Adrenal gland (tissue), 12 donors: Measurements from ENCODE around the gene GABRE. TPM values are rescaled to one million over a fixed set of nuclear protein-coding genes. Genes with fewer than 3 reads are reported as not detected.

Experiments used
- DNase-seq, 7 donors: peaks; one replicate each; pipeline ENCODE4 v3.0.0-alpha.2; 2019 to 2020
- H3K27ac ChIP-seq, 5 donors: fragments of 200-600 bp; sonication (generic) in 4 of 5; 1 replicate in 3 of 5; 2 replicates in 2 of 5; pipeline versions ENCODE4 v1.5.1 to v1.8.0; 2016 to 2020; ENCODE audit warnings: mild to moderate bottlenecking in 1 of 5
- H3K27me3 ChIP-seq: fragments of 200-600 bp; 2 replicates; pipeline ENCODE4 v1.8.0; 2021
- H3K36me3 ChIP-seq, 2 donors: fragments of 200-600 bp; replicated peaks in 1 of 2; 1 replicate in 1 of 2; 2 replicates in 1 of 2; pipeline versions ENCODE4 v1.5.1 to v1.8.0; 2018 to 2022
- H3K4me1 ChIP-seq, 2 donors: fragments of 200-600 bp; replicated peaks in 1 of 2; 1 replicate in 1 of 2; 2 replicates in 1 of 2; pipeline versions ENCODE4 v1.5.1 to v1.8.0; 2018 to 2021
- H3K4me3 ChIP-seq, 4 donors: fragments of 200-600 bp; sonication (generic) in 3 of 4; one replicate each; pipeline ENCODE4 v1.5.1; 2016 to 2018
- H3K9me3 ChIP-seq, 3 donors: fragments of 200-600 bp; sonication (generic) in 1 of 3; replicated peaks in 1 of 3; 1 replicate in 2 of 3; 2 replicates in 1 of 3; pipeline versions ENCODE4 v1.5.1 to v1.8.0; 2016 to 2021
- POLR2A ChIP-seq, 2 donors: fragments of 450-650 bp; IDR thresholded peaks; one replicate each; pipeline ENCODE4 v1.6.1; 2017; ENCODE audit warnings: antibody characterized with exemption in 2 of 2, mild to moderate bottlenecking in 2 of 2, moderate library complexity in 1 of 2
- WGBS, 4 donors: extraction: QIAGEN DNeasy Blood & Tissue Kit in 2 of 4; methylation state at CpG; one replicate each; pipeline versions ENCODE4 v1.1.5 to v1.1.7; 2013 to 2017; 5-methylcytosine and 5-hydroxymethylcytosine counted together
- intact Hi-C, 2 donors: fragments of 100-400 bp; cut with DNase I; formaldehyde crosslinking; loops; one replicate each; pipeline versions ENCODE4 v1.14.1 to v1.15.0; 2022 to 2023
- polyA plus RNA-seq, 3 donors: library from polyadenylated mRNA; stranded (reverse); fragments of 200-250 nt in 2 of 3; fragments of 350-450 nt in 1 of 3; fragmentation: Illumina TruSeq in 1 of 3; extraction: RNeasy Lipid Tissue Mini Kit (QIAGEN cat#74804) in 1 of 3; gene quantifications; one replicate each; pipeline ENCODE4 v1.2.3, GENCODE V29; 2013 to 2014
- total RNA-seq, 9 donors: library from RNA; depleted of rRNA in 4 of 9; stranded (reverse); fragments of >200 nt in 4 of 9; fragments of 120-200 nt in 1 of 9; fragmentation: NEBNext Ultra II Directional in 1 of 9; extraction: Animal tissue kit (Norgen Biotek cat#: 25700) in 1 of 9; gene quantifications; one replicate each; pipeline versions ENCODE4 v1.1.0 to v1.2.4, GENCODE V29; 2013 to 2023
- TF ChIP-seq, protein P1 (sequence below), 6 experiments: fragments of 450-650 bp in 4 of 6; fragments of 200-600 bp in 2 of 6; sonication (generic) in 1 of 6; IDR thresholded peaks; 1 replicate in 5 of 6; 2 replicates in 1 of 6; pipeline versions ENCODE4 v1.5.1 to v1.8.0; 2016 to 2021; ENCODE audit warnings: antibody characterized with exemption in 6 of 6, mild to moderate bottlenecking in 2 of 6, moderate library complexity in 1 of 6
- donor health status: healthy with polysubstance abuse.
- donor health status: Bipolar disorder and iron deficiency.
- donor health status: DM: yes; HTN: yes; CAD: no.
- donor health status: DM: no; HTN: no; CAD: no.
- donor health status: DM: no; HTN: no; CAD: no.
- donor health status: DM: yes; HTN: yes; CAD: no.

The GABRE gene
- total and polyA plus RNA-seq, 12 donors, result 0.92 to 45.1 (median 4.7) TPM

DNA sequence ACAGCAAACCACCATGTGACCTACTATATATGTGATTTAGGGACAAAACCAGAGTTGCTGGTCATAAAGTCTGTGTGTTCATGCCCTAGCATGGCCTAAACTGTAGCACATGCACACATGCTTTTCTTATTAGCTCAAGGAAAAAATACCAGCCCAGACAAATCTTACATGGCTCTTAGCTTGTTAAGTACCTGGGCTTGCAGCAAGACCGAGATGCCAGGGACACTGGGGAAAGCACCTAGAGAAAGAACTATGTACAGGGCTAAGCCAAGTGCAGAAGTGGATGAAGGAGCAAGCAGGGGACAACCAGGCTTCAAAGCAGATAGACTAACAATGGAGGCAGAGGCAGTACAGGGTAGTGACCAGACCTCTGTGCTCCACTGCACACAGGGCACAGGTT lies 3.4 kb upstream of the GABRE start:
- H3K27me3 ChIP-seq, result peaks cover 5% of the 10 kb centered on the region
- TF ChIP-seq, protein P1, sequence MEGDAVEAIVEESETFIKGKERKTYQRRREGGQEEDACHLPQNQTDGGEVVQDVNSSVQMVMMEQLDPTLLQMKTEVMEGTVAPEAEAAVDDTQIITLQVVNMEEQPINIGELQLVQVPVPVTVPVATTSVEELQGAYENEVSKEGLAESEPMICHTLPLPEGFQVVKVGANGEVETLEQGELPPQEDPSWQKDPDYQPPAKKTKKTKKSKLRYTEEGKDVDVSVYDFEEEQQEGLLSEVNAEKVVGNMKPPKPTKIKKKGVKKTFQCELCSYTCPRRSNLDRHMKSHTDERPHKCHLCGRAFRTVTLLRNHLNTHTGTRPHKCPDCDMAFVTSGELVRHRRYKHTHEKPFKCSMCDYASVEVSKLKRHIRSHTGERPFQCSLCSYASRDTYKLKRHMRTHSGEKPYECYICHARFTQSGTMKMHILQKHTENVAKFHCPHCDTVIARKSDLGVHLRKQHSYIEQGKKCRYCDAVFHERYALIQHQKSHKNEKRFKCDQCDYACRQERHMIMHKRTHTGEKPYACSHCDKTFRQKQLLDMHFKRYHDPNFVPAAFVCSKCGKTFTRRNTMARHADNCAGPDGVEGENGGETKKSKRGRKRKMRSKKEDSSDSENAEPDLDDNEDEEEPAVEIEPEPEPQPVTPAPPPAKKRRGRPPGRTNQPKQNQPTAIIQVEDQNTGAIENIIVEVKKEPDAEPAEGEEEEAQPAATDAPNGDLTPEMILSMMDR (IDR thresholded peaks at IDR 0.05), result no peak
- TF ChIP-seq POLR2A (IDR thresholded peaks at IDR 0.05), result no peak
- no peak overlapping the region for H3K27ac ChIP-seq
- H3K4me3 ChIP-seq, result no peak overlapping the region
- H3K36me3 ChIP-seq, result no peaks in the 10 kb centered on the region
- intact Hi-C loops, result no loop called here
- H3K4me1 ChIP-seq, result no peaks in the 10 kb centered on the region
- H3K9me3 ChIP-seq, result no peaks in the 10 kb centered on the region
- no peak for DNase-seq
- WGBS, 4 donors, result 78 to 100% (median 86%) methylated on average over 1 of the region's 1 CpG

DNA sequence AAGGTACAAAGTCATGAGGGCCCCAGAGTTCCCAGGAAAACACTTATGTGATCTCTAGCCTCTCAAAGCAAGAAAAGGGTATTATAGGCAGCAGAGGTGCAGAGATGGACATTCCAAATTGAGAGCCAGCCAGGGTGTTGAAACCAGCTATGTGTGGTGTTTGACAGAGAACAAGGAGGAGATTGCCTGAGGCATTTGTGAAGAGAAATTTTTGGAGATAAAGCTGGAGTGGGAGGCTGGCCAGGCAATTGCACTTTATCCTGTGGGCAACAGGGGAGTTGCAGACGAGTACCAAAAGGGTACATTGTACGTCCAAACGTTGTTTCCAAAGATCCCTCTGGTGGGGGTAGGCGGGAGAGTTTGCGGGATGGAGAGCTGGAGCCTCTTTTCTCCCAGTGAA lies 2.5 kb upstream of the GABRE start:
- TF ChIP-seq, protein P1 (IDR thresholded peaks at IDR 0.05), result no peak
- no peak for TF ChIP-seq POLR2A (IDR thresholded peaks at IDR 0.05)
- Histone ChIP-seq H3K27ac (no peak overlapping the region), H3K9me3 (no peaks in the 10 kb centered on the region), H3K4me3 (no peak overlapping the region), H3K4me1 (no peaks in the 10 kb centered on the region), H3K27me3 (peaks cover 5% of the 10 kb centered on the region), H3K36me3 (no peaks in the 10 kb centered on the region)
- no peak for DNase-seq
- WGBS, 4 donors, result 48 to 73% (median 54%) methylated on average over 5 of the region's 5 CpGs
- intact Hi-C loops, result no loop called here

DNA sequence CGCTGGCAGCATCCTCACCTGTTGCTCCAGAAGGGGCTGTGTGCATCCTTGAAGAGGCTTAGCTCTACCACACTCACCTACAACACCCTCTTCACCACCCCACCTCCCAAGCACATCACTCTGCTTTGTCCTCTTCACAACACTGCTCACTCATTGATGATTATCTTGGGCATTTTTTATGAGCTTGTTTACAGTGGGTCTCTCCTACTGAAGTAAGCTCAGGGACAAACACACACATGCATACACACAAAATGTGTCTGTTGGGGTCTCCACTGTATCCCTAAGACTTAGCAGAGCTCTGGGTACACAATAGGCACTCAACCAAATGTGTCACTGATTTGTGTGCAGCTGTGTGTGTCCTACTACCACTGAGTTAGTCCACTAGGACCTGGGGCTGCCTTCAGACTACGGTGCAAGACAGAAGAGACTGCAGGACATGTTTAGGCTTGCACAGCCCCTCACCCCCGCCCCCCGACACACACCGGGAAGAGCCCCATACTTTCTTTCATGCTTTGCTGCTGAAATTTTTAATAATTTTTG lies 1.3 kb upstream of the GABRE start:
- Histone ChIP-seq H3K4me1 (no peaks in the 10 kb centered on the region), H3K27me3 (peaks cover 5% of the 10 kb centered on the region), H3K27ac (no peak overlapping the region), H3K9me3 (no peaks in the 10 kb centered on the region), H3K36me3 (no peaks in the 10 kb centered on the region), H3K4me3 (no peak overlapping the region)
- WGBS, 4 donors, result 66 to 84% (median 74%) methylated on average over 5 of the region's 5 CpGs
- DNase-seq, result no peak
- intact Hi-C loops, result no loop called here
- TF ChIP-seq POLR2A (IDR thresholded peaks at IDR 0.05), result no peak
- TF ChIP-seq, protein P1 (IDR thresholded peaks at IDR 0.05), result no peak

DNA sequence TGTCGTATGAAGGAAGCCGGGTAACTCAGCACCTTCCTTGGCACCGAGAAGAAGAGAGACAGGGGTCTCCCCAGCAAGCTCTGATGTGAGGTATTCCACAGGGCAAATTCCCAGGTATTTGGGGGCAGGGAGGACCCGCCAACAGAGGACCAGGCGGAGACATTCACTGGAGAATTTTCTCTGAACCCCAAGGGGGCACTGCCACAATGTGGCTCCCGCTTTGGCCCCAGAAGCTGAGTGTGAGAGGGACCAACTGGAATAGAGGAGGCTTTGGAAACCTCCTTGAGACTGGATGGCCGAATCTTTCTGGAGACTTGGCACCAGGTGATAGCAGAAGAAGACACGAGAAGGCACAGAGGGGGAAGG lies 735 bp upstream of the GABRE start:
- no peaks in the 10 kb centered on the region for H3K4me1 ChIP-seq
- H3K36me3 ChIP-seq, result no peaks in the 10 kb centered on the region
- TF ChIP-seq, protein P1 (IDR thresholded peaks at IDR 0.05), result no peak
- no peak for TF ChIP-seq POLR2A (IDR thresholded peaks at IDR 0.05)
- H3K27ac ChIP-seq, result no peak overlapping the region
- no peak for DNase-seq
- H3K27me3 ChIP-seq, result peaks cover 5% of the 10 kb centered on the region
- no peaks in the 10 kb centered on the region for H3K9me3 ChIP-seq
- H3K4me3 ChIP-seq, result no peak overlapping the region
- intact Hi-C loops, result no loop called here
- 59 to 80% (median 69%) methylated on average over 4 to 8 of the region's 8 CpGs for WGBS, 4 donors
